ENCODE data around the gene SLC25A4. TPM values are rescaled to one million over a fixed set of nuclear protein-coding genes. Genes with fewer than 3 reads are reported as not detected.

The SLC25A4 gene
- total and polyA plus RNA-seq, 10 of the 15 experiments (the other 5 are each of a cell fraction or from before 2014, with no cell fraction given), result 12.6 to 161 (median 38.2) TPM

DNA sequence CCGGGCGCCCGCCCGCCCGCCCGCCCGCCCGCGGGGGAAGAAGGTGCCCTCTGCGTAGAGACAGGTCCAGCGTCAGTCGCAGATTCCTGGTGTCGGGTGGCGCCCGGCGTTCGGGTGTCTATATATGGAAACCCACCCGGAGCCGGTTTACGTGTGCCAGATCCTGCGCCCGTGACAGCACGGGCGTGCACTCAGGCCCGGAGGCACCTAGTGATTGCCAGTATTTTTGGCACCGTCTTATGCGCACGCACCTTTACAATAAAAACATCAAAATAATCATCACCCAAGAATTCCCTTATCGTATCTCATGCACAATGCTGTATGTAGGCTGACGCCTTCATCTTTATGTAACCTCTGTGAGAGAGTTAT lies 519 bp downstream of the SLC25A4 start (continued):
- TF ChIP-seq, protein P1, sequence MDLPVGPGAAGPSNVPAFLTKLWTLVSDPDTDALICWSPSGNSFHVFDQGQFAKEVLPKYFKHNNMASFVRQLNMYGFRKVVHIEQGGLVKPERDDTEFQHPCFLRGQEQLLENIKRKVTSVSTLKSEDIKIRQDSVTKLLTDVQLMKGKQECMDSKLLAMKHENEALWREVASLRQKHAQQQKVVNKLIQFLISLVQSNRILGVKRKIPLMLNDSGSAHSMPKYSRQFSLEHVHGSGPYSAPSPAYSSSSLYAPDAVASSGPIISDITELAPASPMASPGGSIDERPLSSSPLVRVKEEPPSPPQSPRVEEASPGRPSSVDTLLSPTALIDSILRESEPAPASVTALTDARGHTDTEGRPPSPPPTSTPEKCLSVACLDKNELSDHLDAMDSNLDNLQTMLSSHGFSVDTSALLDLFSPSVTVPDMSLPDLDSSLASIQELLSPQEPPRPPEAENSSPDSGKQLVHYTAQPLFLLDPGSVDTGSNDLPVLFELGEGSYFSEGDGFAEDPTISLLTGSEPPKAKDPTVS (IDR thresholded peaks at IDR 0.05; ENCODE audit: low read depth, low read length), result no peak
- TF ChIP-seq JUNB (IDR thresholded peaks at IDR 0.05) (no peak), MYC (IDR thresholded peaks at IDR 0.05; ENCODE audit: insufficient read depth, insufficient read length, insufficient replicate concordance, low read length, severe bottlenecking) (no peak)
- TF ChIP-seq, protein P2, sequence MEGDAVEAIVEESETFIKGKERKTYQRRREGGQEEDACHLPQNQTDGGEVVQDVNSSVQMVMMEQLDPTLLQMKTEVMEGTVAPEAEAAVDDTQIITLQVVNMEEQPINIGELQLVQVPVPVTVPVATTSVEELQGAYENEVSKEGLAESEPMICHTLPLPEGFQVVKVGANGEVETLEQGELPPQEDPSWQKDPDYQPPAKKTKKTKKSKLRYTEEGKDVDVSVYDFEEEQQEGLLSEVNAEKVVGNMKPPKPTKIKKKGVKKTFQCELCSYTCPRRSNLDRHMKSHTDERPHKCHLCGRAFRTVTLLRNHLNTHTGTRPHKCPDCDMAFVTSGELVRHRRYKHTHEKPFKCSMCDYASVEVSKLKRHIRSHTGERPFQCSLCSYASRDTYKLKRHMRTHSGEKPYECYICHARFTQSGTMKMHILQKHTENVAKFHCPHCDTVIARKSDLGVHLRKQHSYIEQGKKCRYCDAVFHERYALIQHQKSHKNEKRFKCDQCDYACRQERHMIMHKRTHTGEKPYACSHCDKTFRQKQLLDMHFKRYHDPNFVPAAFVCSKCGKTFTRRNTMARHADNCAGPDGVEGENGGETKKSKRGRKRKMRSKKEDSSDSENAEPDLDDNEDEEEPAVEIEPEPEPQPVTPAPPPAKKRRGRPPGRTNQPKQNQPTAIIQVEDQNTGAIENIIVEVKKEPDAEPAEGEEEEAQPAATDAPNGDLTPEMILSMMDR (IDR thresholded peaks at IDR 0.05 in 2 of 3, conservative IDR thresholded peaks at IDR 0.05 in 1 of 3; ENCODE audit: control insufficient read depth in 2 of 3, extremely low read depth in 1 of 3, insufficient read depth in 1 of 3, low read depth in 3 of 3, low read length in 3 of 3), result no peak

DNA sequence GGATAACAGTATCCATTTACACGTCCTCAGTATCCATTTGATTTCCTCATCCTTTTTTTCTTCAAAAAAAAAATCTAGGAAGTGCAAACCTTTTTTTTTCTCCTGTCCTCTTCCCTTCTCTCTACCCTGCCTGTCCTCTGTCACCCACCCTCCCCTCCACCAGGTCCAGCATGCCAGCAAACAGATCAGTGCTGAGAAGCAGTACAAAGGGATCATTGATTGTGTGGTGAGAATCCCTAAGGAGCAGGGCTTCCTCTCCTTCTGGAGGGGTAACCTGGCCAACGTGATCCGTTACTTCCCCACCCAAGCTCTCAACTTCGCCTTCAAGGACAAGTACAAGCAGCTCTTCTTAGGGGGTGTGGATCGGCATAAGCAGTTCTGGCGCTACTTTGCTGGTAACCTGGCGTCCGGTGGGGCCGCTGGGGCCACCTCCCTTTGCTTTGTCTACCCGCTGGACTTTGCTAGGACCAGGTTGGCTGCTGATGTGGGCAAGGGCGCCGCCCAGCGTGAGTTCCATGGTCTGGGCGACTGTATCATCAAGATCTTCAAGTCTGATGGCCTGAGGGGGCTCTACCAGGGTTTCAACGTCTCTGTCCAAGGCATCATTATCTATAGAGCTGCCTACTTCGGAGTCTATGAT lies 1.7 kb downstream of the SLC25A4 start:
- peaks cover 13% of the 10 kb centered on the region for H3K79me2 ChIP-seq (ENCODE audit: control insufficient read depth, insufficient read depth, low read length)
- no peak for ATAC-seq
- SMC1A ChIA-PET (ENCODE audit: uncharacterized antibody, unreplicated experiment), result interaction anchor here (0.6 to 3.3 kb wide), 5 partner anchors 11 to 280 kb away, joined by 3 to 13 read pairs (median 4); no protein-coding TSS in a partner anchor
- WGBS (ENCODE audit: insufficient coverage, insufficient replicate concordance, low lambda C conversion rate, missing lambda C conversion rate), result 96% methylated on average over 16 of the region's 16 CpGs
- no peak for DNase-seq (ENCODE audit: low read depth, low spot score)
- POLR2A ChIA-PET, result interaction anchor here (0.6 kb wide), 1 partner anchor 157 kb away, joined by 4 read pairs; no protein-coding TSS in a partner anchor
- H3K27ac ChIP-seq (ENCODE audit: control insufficient read depth, insufficient read depth), result no peak overlapping the region
- in situ Hi-C loops (cut with MboI) (no loop called here), intact Hi-C loops (cut with micrococcal nuclease; ENCODE audit: unreplicated experiment) (no loop called here)
- no peaks in the 10 kb centered on the region for H3K27me3 ChIP-seq (replicated peaks in 1 of 2; ENCODE audit: control insufficient read depth in 2 of 2, insufficient read depth in 2 of 2, low read length in 1 of 2)
- H3K9ac ChIP-seq (ENCODE audit: control insufficient read depth, insufficient read depth, low read length), result no peak overlapping the region
- RAD21 ChIA-PET (ENCODE audit: unreplicated experiment), result no interaction called here
- no peak for TF ChIP-seq WRNIP1 (IDR thresholded peaks at IDR 0.05; ENCODE audit: borderline replicate concordance, low read depth, low read length)
- TF ChIP-seq, protein P3, sequence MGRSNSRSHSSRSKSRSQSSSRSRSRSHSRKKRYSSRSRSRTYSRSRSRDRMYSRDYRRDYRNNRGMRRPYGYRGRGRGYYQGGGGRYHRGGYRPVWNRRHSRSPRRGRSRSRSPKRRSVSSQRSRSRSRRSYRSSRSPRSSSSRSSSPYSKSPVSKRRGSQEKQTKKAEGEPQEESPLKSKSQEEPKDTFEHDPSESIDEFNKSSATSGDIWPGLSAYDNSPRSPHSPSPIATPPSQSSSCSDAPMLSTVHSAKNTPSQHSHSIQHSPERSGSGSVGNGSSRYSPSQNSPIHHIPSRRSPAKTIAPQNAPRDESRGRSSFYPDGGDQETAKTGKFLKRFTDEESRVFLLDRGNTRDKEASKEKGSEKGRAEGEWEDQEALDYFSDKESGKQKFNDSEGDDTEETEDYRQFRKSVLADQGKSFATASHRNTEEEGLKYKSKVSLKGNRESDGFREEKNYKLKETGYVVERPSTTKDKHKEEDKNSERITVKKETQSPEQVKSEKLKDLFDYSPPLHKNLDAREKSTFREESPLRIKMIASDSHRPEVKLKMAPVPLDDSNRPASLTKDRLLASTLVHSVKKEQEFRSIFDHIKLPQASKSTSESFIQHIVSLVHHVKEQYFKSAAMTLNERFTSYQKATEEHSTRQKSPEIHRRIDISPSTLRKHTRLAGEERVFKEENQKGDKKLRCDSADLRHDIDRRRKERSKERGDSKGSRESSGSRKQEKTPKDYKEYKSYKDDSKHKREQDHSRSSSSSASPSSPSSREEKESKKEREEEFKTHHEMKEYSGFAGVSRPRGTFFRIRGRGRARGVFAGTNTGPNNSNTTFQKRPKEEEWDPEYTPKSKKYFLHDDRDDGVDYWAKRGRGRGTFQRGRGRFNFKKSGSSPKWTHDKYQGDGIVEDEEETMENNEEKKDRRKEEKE (IDR thresholded peaks at IDR 0.05), result no peak
- no peak for TF ChIP-seq MEF2B (IDR thresholded peaks at IDR 0.05; ENCODE audit: partially characterized antibody, poor library complexity, severe bottlenecking)
- TF ChIP-seq GABPA (IDR thresholded peaks at IDR 0.05; ENCODE audit: low read depth), result no peak
- no peak for TF ChIP-seq SRF (IDR thresholded peaks at IDR 0.05; ENCODE audit: low read depth in 2 of 2, low read length in 2 of 2)
- TF ChIP-seq, protein P4, sequence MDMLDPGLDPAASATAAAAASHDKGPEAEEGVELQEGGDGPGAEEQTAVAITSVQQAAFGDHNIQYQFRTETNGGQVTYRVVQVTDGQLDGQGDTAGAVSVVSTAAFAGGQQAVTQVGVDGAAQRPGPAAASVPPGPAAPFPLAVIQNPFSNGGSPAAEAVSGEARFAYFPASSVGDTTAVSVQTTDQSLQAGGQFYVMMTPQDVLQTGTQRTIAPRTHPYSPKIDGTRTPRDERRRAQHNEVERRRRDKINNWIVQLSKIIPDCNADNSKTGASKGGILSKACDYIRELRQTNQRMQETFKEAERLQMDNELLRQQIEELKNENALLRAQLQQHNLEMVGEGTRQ (IDR thresholded peaks at IDR 0.05; ENCODE audit: borderline replicate concordance, low read depth, low read length), result no peak
- H2AFZ ChIP-seq (ENCODE audit: control insufficient read depth, low read depth, low read length), result no peak overlapping the region
- H3K36me3 ChIP-seq (ENCODE audit: control insufficient read depth in 2 of 2, insufficient read depth in 2 of 2, low read length in 1 of 2), result no peaks in the 10 kb centered on the region; a peak in 1 of 4 replicates
- H4K20me1 ChIP-seq (ENCODE audit: control insufficient read depth, insufficient read depth), result no peaks in the 10 kb centered on the region
- CTCF ChIA-PET, result interaction anchor here (1.1 to 9.4 kb wide), 5 partner anchors 8 to 160 kb away, joined by 3 to 69 read pairs (median 3); no protein-coding TSS in a partner anchor
- H3K4me2 ChIP-seq (ENCODE audit: control insufficient read depth, insufficient read depth), result peak overlapping the region; percentile 81
- no peak for FAIRE-seq
- BruUV-seq (replicated peaks), result no TSS peak
- peak overlapping the region; percentile 80; the same call in 1 of the 2 replicates for H3K4me3 ChIP-seq
- peaks cover 3% of the 10 kb centered on the region; the same call in 1 of the 2 replicates for H3K4me1 ChIP-seq (ENCODE audit: control insufficient read depth, insufficient read depth, low read length)
- no peaks in the 10 kb centered on the region for H3K9me3 ChIP-seq (replicated peaks; ENCODE audit: control insufficient read depth, insufficient read depth, low read length)
